T47D (cell line): Measurements from ENCODE around the gene DCDC2C.
A peak's percentile ranks its signal among the peaks of the same experiment; 100 is the strongest.
"Not testable (repeated sequence)": the region's sequence is repeated elsewhere in the genome, so short reads cannot be mapped to it uniquely, and the experiment has no call there.

Source experiments
- DNase-seq, 2 experiments: peaks; one replicate each; pipeline versions ENCODE4 v3.0.0 to v3.0.0-alpha.2; 2011 to 2012; ENCODE audit warnings: low read depth in 1 of 2, low spot score in 1 of 2
- JUND ChIP-seq: IDR thresholded peaks from 2 replicates; pipeline ENCODE4 v1.6.1; 2012; ENCODE audit warnings: low read depth
- in situ Hi-C: cut with HindIII; loops from 2 replicates; pipeline ENCODE4 v1.10.0; 2016; ENCODE audit warnings: low sequenced_read_pairs, low pct_unique_long_range_greater_than_20kb

The DCDC2C gene

DNA sequence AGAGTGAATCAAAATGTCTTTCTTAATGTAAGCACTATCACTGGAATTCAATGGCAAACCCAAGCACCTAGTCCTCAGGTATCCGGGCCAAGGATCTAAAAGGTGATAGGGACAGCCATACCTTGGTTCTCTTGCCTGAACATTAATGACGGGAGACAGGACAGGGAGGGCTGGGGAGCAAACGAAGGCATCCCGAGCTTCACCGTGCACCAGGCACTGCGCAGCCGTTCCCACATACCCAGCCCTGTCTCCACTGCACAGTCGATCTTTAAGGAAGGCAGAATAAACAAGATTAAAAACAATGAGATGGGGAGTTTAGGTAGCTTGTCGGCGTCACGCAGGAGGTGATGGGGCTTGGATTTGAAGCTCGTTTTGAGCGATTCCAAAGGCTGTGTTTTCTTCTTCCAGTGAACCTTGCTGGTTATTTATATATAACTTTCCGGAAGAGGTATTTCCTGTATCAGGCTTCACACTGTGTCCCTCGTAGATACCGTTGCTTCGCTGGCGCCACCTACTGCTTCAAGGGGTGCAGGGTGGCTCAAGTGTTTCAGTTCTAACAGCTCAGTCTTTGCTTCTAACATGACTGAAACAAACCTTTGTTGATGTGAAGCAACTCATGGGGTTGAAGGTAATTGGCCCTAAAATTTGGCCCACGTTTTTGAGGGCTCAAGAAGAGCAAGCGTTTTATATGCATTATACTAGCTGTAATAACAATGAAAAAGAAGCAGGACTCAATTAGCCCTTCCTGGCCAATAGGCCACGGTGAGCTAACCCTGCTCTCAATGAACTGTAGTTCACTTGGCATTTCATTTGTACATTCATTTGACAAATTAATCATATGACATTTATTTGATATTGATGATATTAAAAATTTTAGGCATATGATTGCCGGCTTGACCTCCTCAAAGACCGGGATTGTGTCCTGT lies 77.4 kb downstream of the DCDC2C start:
- peak; percentile 38 to 62 for DNase-seq
- no peak for TF ChIP-seq JUND
- in situ Hi-C loops, result no loop called here

DNA sequence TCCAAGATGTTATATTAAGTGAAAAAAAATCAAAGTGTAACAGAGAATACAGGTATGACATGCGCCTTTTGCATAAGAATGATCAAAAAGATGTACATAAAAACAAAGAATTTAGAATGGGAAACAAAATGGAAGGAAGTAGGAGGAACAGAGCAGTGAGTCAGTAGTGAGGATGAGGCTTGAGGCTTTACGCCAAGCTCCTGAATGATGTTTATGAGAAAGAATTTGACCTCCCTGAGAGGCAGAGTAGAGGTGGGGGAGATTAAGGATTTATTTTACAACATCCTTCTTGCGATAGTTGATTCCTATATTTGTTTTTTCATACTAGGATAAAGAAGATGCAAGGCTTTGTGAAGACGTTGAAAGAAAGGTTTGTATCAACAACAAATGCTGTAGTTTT lies 81.4 kb downstream of the DCDC2C start:
- no peak for DNase-seq
- in situ Hi-C loops, result no loop called here
- no peak for TF ChIP-seq JUND

DNA sequence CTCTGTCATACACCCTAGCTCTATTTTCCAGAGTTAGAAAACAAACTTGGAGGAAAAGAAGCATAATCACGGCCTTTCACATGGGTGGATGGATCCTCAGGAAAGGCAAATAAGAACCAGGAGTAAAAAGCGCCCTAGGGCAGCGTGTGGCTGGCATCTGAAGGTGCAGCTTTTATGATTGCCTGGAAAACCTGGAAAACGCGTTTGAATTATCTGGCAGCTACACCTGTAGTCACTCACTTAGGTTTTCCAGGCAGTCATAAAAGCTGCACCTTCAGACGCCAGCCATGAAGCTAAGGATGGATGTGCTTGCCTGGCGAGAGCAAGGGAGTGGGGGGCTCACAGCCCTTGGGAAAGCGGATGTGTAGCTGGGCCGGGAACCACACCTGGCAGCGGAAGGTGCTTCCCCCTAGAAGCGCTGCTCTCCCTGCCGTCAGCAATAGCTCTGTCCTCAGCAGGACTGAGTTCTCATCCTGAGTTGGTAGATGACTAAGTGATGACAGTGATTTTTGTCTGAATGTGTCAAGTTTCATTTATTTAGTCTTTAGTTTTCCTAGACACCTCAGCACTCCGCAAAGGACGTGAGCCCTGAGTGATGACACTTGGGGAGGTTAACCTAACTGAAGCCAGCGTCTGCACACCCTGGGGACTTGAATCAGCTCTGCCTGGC lies 82.0 kb downstream of the DCDC2C start:
- peak in 1 of 2 experiments; percentile 62 for DNase-seq

DNA sequence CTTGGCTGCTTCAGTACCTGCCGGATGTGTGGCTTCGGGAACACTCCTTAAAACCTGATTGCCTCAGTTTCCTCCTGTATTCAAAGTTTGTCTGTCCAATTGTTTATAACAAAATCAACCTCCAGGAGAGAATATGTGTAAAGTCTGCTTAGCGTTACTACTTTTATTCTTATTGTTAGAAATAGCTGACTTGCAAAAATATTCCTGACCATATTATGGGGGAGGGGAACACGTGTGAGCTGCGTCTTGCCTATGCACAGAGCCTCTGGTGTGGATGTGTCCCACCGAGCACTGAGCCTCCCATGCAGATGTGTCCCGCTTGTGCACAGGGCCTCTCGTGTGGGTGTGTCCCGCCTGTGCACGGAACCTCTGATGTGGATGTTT lies 82.5 kb downstream of the DCDC2C start:
- in situ Hi-C loops, result no loop called here
- DNase-seq, result no peak
- no peak for TF ChIP-seq JUND

More for the DNA sequence above, 82.0 kb downstream of the DCDC2C start:
- TF ChIP-seq JUND, result no peak
- in situ Hi-C loops, result no loop called here

GRCh38 chr2:3787768-3788167 lies 84.4 kb downstream of the DCDC2C start:
- no peak for DNase-seq
- in situ Hi-C loops, result no loop called here
- no peak for TF ChIP-seq JUND

GRCh38 chr2:3789256-3789655 lies 85.9 kb downstream of the DCDC2C start:
- in situ Hi-C loops, result no loop called here
- DNase-seq, result no peak
- no peak for TF ChIP-seq JUND

- in situ Hi-C loops, result no loop called here
- no peak for DNase-seq
- TF ChIP-seq JUND, result no peak
Observed at GRCh38 chr2:3793249-3793648, 89.9 kb downstream of the DCDC2C start.

DNA sequence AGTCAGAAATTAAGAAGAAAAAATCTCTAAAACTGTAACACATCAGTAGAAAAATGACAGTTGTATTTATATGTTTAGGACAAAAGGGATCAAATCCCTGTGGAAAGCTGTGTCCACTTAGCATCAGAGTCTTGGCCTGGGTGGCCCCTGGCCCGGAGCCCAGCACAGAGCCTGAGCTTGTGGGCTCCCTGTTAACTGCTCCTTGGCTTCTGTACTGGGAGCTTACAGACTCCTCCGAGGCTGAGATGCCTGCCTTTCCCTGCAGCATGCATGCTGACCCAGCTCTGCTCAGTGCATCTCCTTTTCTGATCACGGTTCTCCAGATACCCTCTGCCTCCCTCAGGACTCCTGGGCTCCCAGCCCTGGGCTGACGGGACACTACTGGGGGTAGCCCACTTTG lies 98.1 kb downstream of the DCDC2C start:
- DNase-seq, result no peak
- in situ Hi-C loops, result no loop called here
- no peak for TF ChIP-seq JUND

DNA sequence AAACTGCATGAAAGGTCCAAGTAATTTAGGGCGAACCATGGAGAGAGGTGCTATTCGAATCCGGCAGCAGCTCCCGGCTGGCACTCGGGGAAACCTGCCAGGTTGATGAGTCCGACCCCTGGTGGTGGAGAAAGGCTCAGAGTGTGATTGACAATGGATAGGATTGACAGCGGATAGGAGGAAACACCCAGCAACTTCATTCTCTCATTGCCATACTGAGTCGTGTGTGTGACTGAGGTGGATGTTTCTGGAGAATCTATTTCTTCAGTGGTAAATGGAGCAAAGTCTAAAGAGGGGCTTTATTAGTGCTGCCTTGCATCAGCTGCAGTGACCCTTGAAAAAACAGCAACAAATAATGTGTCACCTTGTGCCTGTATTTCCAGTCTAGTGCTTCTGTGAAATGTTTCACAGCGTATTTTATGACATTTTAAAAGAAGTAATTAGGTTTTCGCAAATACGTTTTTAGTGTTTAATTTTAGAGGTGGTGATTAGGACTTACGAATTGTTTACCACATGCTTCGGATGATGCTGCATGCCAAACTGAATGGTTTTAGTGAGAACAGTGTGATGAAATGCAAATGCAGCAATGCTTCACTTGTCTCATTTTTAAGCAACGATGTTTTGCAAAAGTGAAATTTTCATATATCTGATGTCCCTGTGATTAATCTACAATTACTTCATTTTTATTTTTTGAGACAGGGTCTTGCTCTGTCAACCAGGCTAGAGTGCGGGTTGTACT lies 102.0 kb downstream of the DCDC2C start:
- peak; percentile 16 to 63 for DNase-seq
- no peak for TF ChIP-seq JUND
- in situ Hi-C loops, result no loop called here

DNA sequence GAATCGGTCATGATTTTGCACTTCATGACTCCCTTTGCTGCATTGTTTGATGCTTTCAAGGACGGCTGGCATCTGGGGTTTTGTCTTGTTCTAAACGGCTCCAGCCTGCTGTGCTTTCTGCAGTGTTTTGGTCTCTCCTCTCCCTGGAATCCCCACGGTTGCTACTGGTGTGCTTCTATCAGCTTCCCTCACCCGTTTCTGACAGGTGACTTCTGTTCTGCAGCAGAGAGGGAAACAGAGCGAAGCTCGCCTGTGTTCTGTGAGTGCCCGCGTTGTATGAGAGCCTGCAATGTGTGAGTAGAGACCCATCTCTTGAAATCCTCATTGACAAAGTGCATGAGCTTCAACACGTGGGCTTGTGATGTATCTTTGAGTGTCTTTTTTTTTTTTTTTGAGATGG lies 102.8 kb downstream of the DCDC2C start:
- DNase-seq, result no peak

DNA sequence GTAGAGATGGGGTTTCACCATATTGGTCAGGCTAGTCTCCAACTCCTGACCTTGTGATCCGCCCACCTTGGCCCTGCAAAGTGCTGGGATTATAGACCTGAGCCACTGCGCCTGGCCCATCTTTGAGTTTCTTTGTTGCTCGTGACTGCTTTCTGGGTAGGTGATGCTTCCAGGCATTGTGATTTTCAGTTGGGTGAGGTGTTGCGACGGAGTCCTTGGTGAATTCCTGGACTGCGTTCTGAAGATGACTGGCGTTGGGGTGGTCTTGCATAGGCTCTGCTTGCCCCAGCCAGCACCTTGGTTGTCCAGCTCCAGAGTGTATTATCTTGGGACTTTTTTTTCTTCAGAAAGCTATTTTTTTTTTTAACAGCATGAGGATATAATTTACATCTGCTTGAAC lies 103.4 kb downstream of the DCDC2C start:
- in situ Hi-C loops, result no loop called here
- no peak for DNase-seq
- TF ChIP-seq JUND, result no peak

More for the DNA sequence above, 102.8 kb downstream of the DCDC2C start:
- in situ Hi-C loops, result no loop called here
- TF ChIP-seq JUND, result no peak

GRCh38 chr2:3807853-3808252 lies 104.5 kb downstream of the DCDC2C start:
- TF ChIP-seq JUND, result no peak
- in situ Hi-C loops, result no loop called here
- DNase-seq, result no peak

- in situ Hi-C loops, result no loop called here
- TF ChIP-seq JUND, result no peak
- no peak for DNase-seq
Observed at GRCh38 chr2:3814706-3815245, 111.4 kb downstream of the DCDC2C start.

GRCh38 chr2:3817144-3817543 lies 113.8 kb downstream of the DCDC2C start:
- DNase-seq, in situ Hi-C loops: not testable (repeated sequence)
